ENCODE measurements around the gene METTL16.
"Not testable (repeated sequence)": the region's sequence is repeated elsewhere in the genome, so short reads cannot be mapped to it uniquely, and the experiment has no call there.

METTL16 gene

GRCh38 chr17:2511462-2512369, at the start of gene METTL16:
METTL16 (minus strand) TSS chr17:2511888; CDS start chr17:2502331, 9,557 bp downstream.
- peak; percentile 95 to 99 (median 97) for DNase-seq

- no peak for DNase-seq
These were observed 49.0 kb upstream of the METTL16 start for GRCh38 chr17:2560658-2561057.

- DNase-seq, result no peak
These were observed 40.2 kb upstream of the METTL16 start for GRCh38 chr17:2551928-2552327.

GRCh38 chr17:2551493-2551892, 39.8 kb upstream of the METTL16 start:
- DNase-seq, result no peak

GRCh38 chr17:2549392-2550211, 37.9 kb upstream of the METTL16 start:
- no peak for DNase-seq

- DNase-seq, result not testable (repeated sequence)
These were observed 36.3 kb upstream of the METTL16 start for GRCh38 chr17:2548026-2548425.

GRCh38 chr17:2547176-2547575, 35.5 kb upstream of the METTL16 start:
- DNase-seq, result no peak

GRCh38 chr17:2545393-2545792, 33.7 kb upstream of the METTL16 start:
- no peak for DNase-seq

GRCh38 chr17:2542456-2542855, 30.8 kb upstream of the METTL16 start:
- no peak for DNase-seq

- DNase-seq, result no peak
These were observed 30.4 kb upstream of the METTL16 start for GRCh38 chr17:2542056-2542455.

GRCh38 chr17:2537579-2537978, 25.9 kb upstream of the METTL16 start:
- DNase-seq, result not testable (repeated sequence)

- DNase-seq, result no peak
These were observed 20.5 kb upstream of the METTL16 start for GRCh38 chr17:2532146-2532720.

GRCh38 chr17:2531243-2531954, 19.7 kb upstream of the METTL16 start:
- not testable (repeated sequence) for DNase-seq

- DNase-seq, result not testable (repeated sequence)
These were observed 10.2 kb upstream of the METTL16 start for GRCh38 chr17:2521775-2522410.

- no peak for DNase-seq
These were observed 9.6 kb upstream of the METTL16 start for GRCh38 chr17:2521257-2521656.

- no peak for DNase-seq
These were observed 5.9 kb upstream of the METTL16 start for GRCh38 chr17:2517539-2517938.

- DNase-seq, result no peak
These were observed 588 bp downstream of the METTL16 start for GRCh38 chr17:2511138-2511461.

GRCh38 chr17:2510559-2510958, 1.1 kb downstream of the METTL16 start:
- peak in 1 of 3 experiments; percentile 40 for DNase-seq

GRCh38 chr17:2508035-2508434, 3.7 kb downstream of the METTL16 start:
- no peak for DNase-seq

- not testable (repeated sequence) for DNase-seq
These were observed 4.7 kb downstream of the METTL16 start for GRCh38 chr17:2507015-2507414.

- DNase-seq, result no peak
These were observed 8.1 kb downstream of the METTL16 start for GRCh38 chr17:2503627-2504026.

GRCh38 chr17:2502871-2503580, 8.7 kb downstream of the METTL16 start:
- no peak for DNase-seq
